Bronchial epithelial cell (primary cell): ENCODE measurements around the gene RNF213. TPM values are rescaled to one million over a fixed set of nuclear protein-coding genes. Genes with fewer than 3 reads are reported as not detected.

Source experiments
- DNase-seq: peaks from one replicate; pipeline ENCODE4 v3.0.0-alpha.2; 2010; ENCODE audit warnings: low read depth
- FAIRE-seq: peaks from 2 replicates; lab custom pipeline; 2011; peaks lifted over from hg19 to GRCh38; lab: Jason Lieb, UNC
- H3K27me3 ChIP-seq: 2 replicates; pipeline ENCODE4 v1.5.1; 2011; ENCODE audit warnings: low read length; ENCODE audit not compliant: control insufficient read depth, insufficient read depth
- H3K36me3 ChIP-seq: 2 replicates; pipeline ENCODE4 v1.5.1; 2011; ENCODE audit warnings: low read length; ENCODE audit not compliant: control insufficient read depth, insufficient read depth
- H3K4me3 ChIP-seq: 2 replicates; pipeline ENCODE4 v1.5.1; 2011; ENCODE audit warnings: mild to moderate bottlenecking, low read depth, low read length, control low read depth
- total RNA-seq: library from RNA; depleted of rRNA; stranded (reverse); fragments of >200 nt; gene quantifications from 2 replicates; pipeline ENCODE4 v1.2.1, GENCODE V29; 2014
- TF ChIP-seq, protein P1 (sequence below): IDR thresholded peaks from 2 replicates; pipeline ENCODE4 v1.5.1; 2011; ENCODE audit warnings: mild to moderate bottlenecking, moderate library complexity, low read length, control low read depth, inconsistent platforms; ENCODE audit not compliant: insufficient read depth, severe bottlenecking

Gene RNF213
- total RNA-seq, 1 donor from 2014 or later: 41.3 TPM

DNA sequence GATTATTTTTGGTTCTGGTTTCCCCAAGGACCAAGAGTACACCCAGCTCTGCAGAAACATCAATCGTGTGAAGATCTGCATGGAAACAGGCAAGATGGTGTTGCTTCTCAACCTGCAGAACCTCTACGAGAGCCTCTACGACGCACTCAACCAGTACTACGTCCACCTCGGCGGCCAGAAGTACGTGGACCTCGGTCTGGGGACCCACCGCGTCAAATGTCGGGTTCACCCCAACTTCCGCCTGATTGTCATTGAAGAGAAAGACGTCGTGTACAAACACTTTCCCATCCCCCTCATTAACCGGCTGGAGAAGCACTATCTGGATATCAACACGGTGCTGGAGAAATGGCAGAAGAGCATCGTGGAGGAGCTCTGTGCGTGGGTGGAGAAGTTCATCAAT, 86.9 kb downstream of the RNF213 start:
- H3K4me3 ChIP-seq: no peak overlapping the region
- FAIRE-seq: peak; percentile 43
- H3K27me3 ChIP-seq: no peaks in the 10 kb centered on the region
- TF ChIP-seq, protein P1, sequence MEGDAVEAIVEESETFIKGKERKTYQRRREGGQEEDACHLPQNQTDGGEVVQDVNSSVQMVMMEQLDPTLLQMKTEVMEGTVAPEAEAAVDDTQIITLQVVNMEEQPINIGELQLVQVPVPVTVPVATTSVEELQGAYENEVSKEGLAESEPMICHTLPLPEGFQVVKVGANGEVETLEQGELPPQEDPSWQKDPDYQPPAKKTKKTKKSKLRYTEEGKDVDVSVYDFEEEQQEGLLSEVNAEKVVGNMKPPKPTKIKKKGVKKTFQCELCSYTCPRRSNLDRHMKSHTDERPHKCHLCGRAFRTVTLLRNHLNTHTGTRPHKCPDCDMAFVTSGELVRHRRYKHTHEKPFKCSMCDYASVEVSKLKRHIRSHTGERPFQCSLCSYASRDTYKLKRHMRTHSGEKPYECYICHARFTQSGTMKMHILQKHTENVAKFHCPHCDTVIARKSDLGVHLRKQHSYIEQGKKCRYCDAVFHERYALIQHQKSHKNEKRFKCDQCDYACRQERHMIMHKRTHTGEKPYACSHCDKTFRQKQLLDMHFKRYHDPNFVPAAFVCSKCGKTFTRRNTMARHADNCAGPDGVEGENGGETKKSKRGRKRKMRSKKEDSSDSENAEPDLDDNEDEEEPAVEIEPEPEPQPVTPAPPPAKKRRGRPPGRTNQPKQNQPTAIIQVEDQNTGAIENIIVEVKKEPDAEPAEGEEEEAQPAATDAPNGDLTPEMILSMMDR: no peak
- DNase-seq: no peak
- H3K36me3 ChIP-seq: peaks cover 44% of the 10 kb centered on the region

DNA sequence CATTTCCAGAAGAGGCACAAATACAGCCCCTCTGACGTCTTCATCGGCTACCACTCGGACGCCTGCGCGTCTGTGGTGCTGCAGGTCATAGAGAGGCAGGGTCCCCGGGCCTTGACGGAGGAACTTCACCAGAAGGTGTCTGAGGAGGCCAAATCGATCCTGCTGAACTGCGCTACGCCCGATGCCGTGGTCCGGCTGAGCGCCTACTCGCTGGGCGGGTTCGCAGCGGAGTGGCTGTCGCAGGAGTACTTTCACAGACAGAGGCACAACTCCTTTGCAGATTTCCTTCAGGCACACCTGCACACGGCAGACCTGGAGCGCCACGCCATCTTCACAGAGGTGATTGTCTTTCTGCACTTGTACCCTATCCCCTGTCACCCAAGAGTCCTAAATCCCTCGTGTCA, 87.3 kb downstream of the RNF213 start:
- Histone ChIP-seq H3K36me3 (peaks cover 47% of the 10 kb centered on the region), H3K4me3 (no peak overlapping the region), H3K27me3 (no peaks in the 10 kb centered on the region)
- no peak for DNase-seq
- TF ChIP-seq, protein P1: no peak
- FAIRE-seq: no peak

DNA sequence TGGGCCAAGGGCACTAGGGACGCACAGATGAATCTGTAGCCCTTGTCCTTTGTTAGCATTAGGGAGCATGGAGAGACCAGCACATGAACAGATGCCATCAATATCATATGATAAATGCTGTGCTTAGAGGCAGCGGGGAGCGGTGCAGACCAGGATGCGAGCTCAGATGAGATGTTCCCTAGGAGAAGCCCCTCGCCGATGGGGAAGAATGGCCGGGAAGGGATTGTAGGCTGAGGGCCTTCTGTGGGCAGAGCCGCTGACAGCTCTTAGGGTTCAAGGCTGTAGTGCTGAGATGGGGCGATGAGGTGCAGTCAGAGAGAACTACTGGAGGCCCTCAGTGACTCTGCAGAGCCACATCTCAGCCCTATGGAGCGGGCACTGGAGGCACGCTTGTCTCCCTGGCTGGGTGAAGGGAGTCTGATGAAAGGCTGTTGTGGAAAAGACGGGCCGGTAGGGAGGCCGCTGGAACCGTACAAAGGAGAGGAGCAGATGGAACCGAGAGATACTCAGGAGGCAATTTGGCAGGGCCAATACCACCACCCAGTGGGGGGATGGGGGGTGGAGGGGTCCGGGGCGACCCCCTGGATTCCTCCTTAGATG, 88.0 kb downstream of the RNF213 start:
- DNase-seq (no peak), FAIRE-seq (no peak)
- Histone ChIP-seq H3K36me3 (peaks cover 49% of the 10 kb centered on the region), H3K4me3 (no peak overlapping the region), H3K27me3 (no peaks in the 10 kb centered on the region)
- TF ChIP-seq, protein P1: no peak

DNA sequence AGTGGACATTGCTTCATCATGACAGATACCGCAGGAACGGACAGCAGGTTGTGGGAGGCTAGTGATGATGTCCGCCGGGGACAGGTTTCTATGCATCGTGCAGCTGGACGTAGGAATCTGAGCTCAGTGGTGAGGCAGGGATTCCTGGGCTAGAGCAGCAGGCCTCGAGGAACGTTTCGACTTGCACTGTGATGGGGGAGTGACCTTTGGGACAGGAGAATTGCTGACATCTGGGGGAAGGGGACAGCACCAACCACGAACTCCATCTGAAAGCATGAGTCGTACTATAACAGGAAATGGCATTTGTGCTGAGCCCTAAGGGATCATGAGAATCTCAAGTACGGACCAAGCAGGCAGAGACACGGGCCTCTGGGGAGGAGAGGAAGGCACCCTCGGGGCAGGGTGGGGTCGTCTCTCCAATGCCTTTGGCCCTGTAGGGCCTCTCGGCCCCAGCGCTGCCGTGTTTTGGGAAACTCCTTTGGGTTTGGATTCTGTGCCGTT, 88.5 kb downstream of the RNF213 start:
- TF ChIP-seq, protein P1: no peak
- H3K27me3 ChIP-seq: no peaks in the 10 kb centered on the region
- FAIRE-seq: peak; percentile 98
- no peak for DNase-seq
- H3K36me3 ChIP-seq: peaks cover 48% of the 10 kb centered on the region
- H3K4me3 ChIP-seq: no peak overlapping the region

DNA sequence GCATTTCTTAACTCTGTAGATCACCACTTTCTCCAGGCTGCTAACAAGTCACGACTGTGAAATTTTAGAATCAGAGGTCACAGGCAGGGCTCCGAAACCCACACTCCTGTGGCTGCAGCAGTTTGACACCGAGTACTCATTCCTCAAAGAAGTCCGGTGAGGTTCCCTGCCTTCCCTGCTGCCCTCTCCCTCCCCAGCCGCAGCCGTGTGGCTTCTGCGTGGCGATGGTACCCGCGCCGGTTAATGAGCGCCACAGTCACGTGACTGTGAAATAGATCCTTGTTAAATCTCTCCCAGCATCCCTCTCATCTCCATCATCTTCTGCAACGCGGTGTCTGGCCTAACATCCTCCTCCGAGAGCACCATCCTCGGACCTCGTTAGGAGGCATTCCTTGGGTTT, 89.1 kb downstream of the RNF213 start:
- FAIRE-seq (peak; percentile 36), DNase-seq (no peak)
- Histone ChIP-seq H3K27me3 (no peaks in the 10 kb centered on the region), H3K36me3 (peaks cover 46% of the 10 kb centered on the region), H3K4me3 (no peak overlapping the region)
- TF ChIP-seq, protein P1: no peak
